HEK293 (cell line): ENCODE results near the gene JAKMIP1.

ENCODE experiments used
- CTCF ChIA-PET: fragments of 350-600 bp; formaldehyde crosslinking; extraction: SDS; loops from one replicate; lab custom pipeline; 2021; ENCODE audit warnings: antibody characterized with exemption; lab: Yijun Ruan, JAX
- POLR2A ChIA-PET: fragments of 300-600 bp; formaldehyde crosslinking; extraction: SDS; loops from one replicate; lab custom pipeline; 2020; ENCODE audit warnings: antibody characterized with exemption, inconsistent platforms; lab: Yijun Ruan, JAX
- H3K27ac ChIP-seq: fragments of 200-500 bp; sonication (Bioruptor generic); 2 replicates; pipeline ENCODE4 v1.5.1; 2014; ENCODE audit warnings: low read depth, low read length, control low read depth, inconsistent platforms; ENCODE audit errors: extremely low read depth
- H3K36me3 ChIP-seq, 2 experiments: fragments of 200-500 bp in 1 of 2; sonication (Bioruptor generic) in 1 of 2; 1 replicate in 1 of 2; 2 replicates in 1 of 2; pipeline ENCODE4 v1.5.1; 2014 to 2017; ENCODE audit warnings: inconsistent platforms in 2 of 2, low read length in 2 of 2; ENCODE audit not compliant: control insufficient read depth in 2 of 2, insufficient read depth in 1 of 2
- H3K4me1 ChIP-seq: fragments of 200-500 bp; sonication (Bioruptor generic); 2 replicates; pipeline ENCODE4 v1.5.1; 2014; ENCODE audit warnings: mild to moderate bottlenecking, low read length, inconsistent platforms; ENCODE audit not compliant: control insufficient read depth, insufficient read depth
- H3K4me3 ChIP-seq: 2 replicates; pipeline ENCODE4 v1.5.1; 2011; ENCODE audit warnings: low read depth, mild to moderate bottlenecking, control low read depth, low read length, moderate library complexity
- H3K9me3 ChIP-seq: fragments of 200-500 bp; sonication (Bioruptor generic); 2 replicates; pipeline ENCODE4 v1.5.1; 2014; ENCODE audit warnings: low read depth, low read length, inconsistent platforms; ENCODE audit not compliant: control insufficient read depth, insufficient read depth
- GFI1B ChIP-seq: fragments of 450-650 bp; formaldehyde crosslinking; IDR thresholded peaks from 2 replicates; pipeline ENCODE4 v1.5.1; 2016; ENCODE audit warnings: missing biosample characterization, missing genetic modification characterization
- GLIS1 ChIP-seq: fragments of 450-650 bp; formaldehyde crosslinking; IDR thresholded peaks from 2 replicates; pipeline ENCODE4 v1.5.1; 2016; ENCODE audit warnings: missing biosample characterization, missing genetic modification characterization
- MYNN ChIP-seq: fragments of 450-650 bp; formaldehyde crosslinking; IDR thresholded peaks from 2 replicates; pipeline ENCODE4 v1.5.1; 2016; ENCODE audit warnings: missing biosample characterization, missing genetic modification characterization, borderline replicate concordance
- SETDB1 ChIP-seq: IDR thresholded peaks from one replicate; pipeline ENCODE4 v1.6.1; 2017; ENCODE audit warnings: mild to moderate bottlenecking, low read length, moderate library complexity, mixed read lengths; ENCODE audit not compliant: insufficient read length
- ZBTB1 ChIP-seq: fragments of 450-650 bp; formaldehyde crosslinking; IDR thresholded peaks from 2 replicates; pipeline ENCODE4 v1.5.1; 2016; ENCODE audit warnings: missing biosample characterization, missing genetic modification characterization
- ZNF140 ChIP-seq: fragments of 450-650 bp; formaldehyde crosslinking; IDR thresholded peaks from 2 replicates; pipeline ENCODE4 v1.5.1; 2016; ENCODE audit warnings: missing biosample characterization, missing genetic modification characterization
- ZNF175 ChIP-seq: fragments of 450-650 bp; formaldehyde crosslinking; IDR thresholded peaks from 2 replicates; pipeline ENCODE4 v1.5.1; 2016; ENCODE audit warnings: missing biosample characterization, missing genetic modification characterization
- ZNF223 ChIP-seq: fragments of 450-650 bp; formaldehyde crosslinking; IDR thresholded peaks from 2 replicates; pipeline ENCODE4 v1.5.1; 2016; ENCODE audit warnings: missing biosample characterization, missing genetic modification characterization
- ZNF23 ChIP-seq: fragments of 450-650 bp; formaldehyde crosslinking; IDR thresholded peaks from 2 replicates; pipeline ENCODE4 v1.5.1; 2016; ENCODE audit warnings: missing biosample characterization, missing genetic modification characterization, borderline replicate concordance
- ZNF266 ChIP-seq: fragments of 450-650 bp; formaldehyde crosslinking; IDR thresholded peaks from 2 replicates; pipeline ENCODE4 v1.5.1; 2016; ENCODE audit warnings: missing biosample characterization, missing genetic modification characterization, low read depth
- ZNF404 ChIP-seq: fragments of 450-650 bp; formaldehyde crosslinking; IDR thresholded peaks from 2 replicates; pipeline ENCODE4 v1.5.1; 2017; ENCODE audit warnings: missing biosample characterization, missing genetic modification characterization
- ZNF423 ChIP-seq: fragments of 450-650 bp; formaldehyde crosslinking; IDR thresholded peaks from 2 replicates; pipeline ENCODE4 v1.5.1; 2016; ENCODE audit warnings: missing biosample characterization, missing genetic modification characterization
- ZNF426 ChIP-seq: fragments of 450-650 bp; formaldehyde crosslinking; IDR thresholded peaks from 2 replicates; pipeline ENCODE4 v1.5.1; 2017; ENCODE audit warnings: missing biosample characterization, missing genetic modification characterization, mild to moderate bottlenecking, inconsistent platforms, moderate library complexity
- ZNF521 ChIP-seq: fragments of 450-650 bp; formaldehyde crosslinking; IDR thresholded peaks from 2 replicates; pipeline ENCODE4 v1.5.1; 2017; ENCODE audit warnings: missing biosample characterization, mild to moderate bottlenecking, missing genetic modification characterization
- ZNF530 ChIP-seq: fragments of 450-650 bp; formaldehyde crosslinking; IDR thresholded peaks from 2 replicates; pipeline ENCODE4 v1.5.1; 2016; ENCODE audit warnings: low read depth, missing biosample characterization, missing genetic modification characterization
- ZNF548 ChIP-seq: fragments of 450-650 bp; formaldehyde crosslinking; IDR thresholded peaks from 2 replicates; pipeline ENCODE4 v1.5.1; 2016; ENCODE audit warnings: missing biosample characterization, missing genetic modification characterization
- ZNF560 ChIP-seq: fragments of 450-650 bp; formaldehyde crosslinking; IDR thresholded peaks from 2 replicates; pipeline ENCODE4 v1.5.1; 2017; ENCODE audit warnings: missing biosample characterization, missing genetic modification characterization, borderline replicate concordance
- ZNF585B ChIP-seq: fragments of 450-650 bp; formaldehyde crosslinking; IDR thresholded peaks from 2 replicates; pipeline ENCODE4 v1.5.1; 2016; ENCODE audit warnings: missing biosample characterization, missing genetic modification characterization
- ZNF621 ChIP-seq: fragments of 450-650 bp; formaldehyde crosslinking; IDR thresholded peaks from 2 replicates; pipeline ENCODE4 v1.5.1; 2017; ENCODE audit warnings: missing biosample characterization, missing genetic modification characterization
- ZNF629 ChIP-seq: fragments of 450-650 bp; formaldehyde crosslinking; IDR thresholded peaks from 2 replicates; pipeline ENCODE4 v1.5.1; 2017; ENCODE audit warnings: missing biosample characterization, missing genetic modification characterization
- ZNF658 ChIP-seq: fragments of 450-650 bp; formaldehyde crosslinking; IDR thresholded peaks from 2 replicates; pipeline ENCODE4; 2016; ENCODE audit warnings: missing biosample characterization, missing genetic modification characterization
- ZNF701 ChIP-seq: fragments of 450-650 bp; formaldehyde crosslinking; IDR thresholded peaks from 2 replicates; pipeline ENCODE4 v1.5.1; 2016; ENCODE audit warnings: missing biosample characterization, missing genetic modification characterization
- TF ChIP-seq, protein P1 (sequence below): fragments of 450-650 bp; formaldehyde crosslinking; IDR thresholded peaks from 2 replicates; pipeline ENCODE4 v1.5.1; 2016; ENCODE audit warnings: missing biosample characterization, missing genetic modification characterization, low read depth
- TF ChIP-seq, protein P2 (sequence below): fragments of 450-650 bp; formaldehyde crosslinking; IDR thresholded peaks from 2 replicates; pipeline ENCODE4 v1.5.1; 2016; ENCODE audit warnings: missing biosample characterization, missing genetic modification characterization
- TF ChIP-seq, protein P3 (sequence below): fragments of 450-650 bp; formaldehyde crosslinking; IDR thresholded peaks from 2 replicates; pipeline ENCODE4; 2016; ENCODE audit warnings: missing biosample characterization, missing genetic modification characterization
- TF ChIP-seq, protein P4 (sequence below): fragments of 450-650 bp; formaldehyde crosslinking; optimal IDR thresholded peaks from 2 replicates; pipeline ENCODE3; 2016; ENCODE audit warnings: missing biosample characterization, mild to moderate bottlenecking, missing genetic modification characterization
- TF ChIP-seq, protein P5 (sequence below): fragments of 450-650 bp; formaldehyde crosslinking; IDR thresholded peaks from 2 replicates; pipeline ENCODE4 v1.5.1; 2016; ENCODE audit warnings: missing biosample characterization, missing genetic modification characterization
- TF ChIP-seq, protein P6 (sequence below): IDR thresholded peaks from 2 replicates; pipeline ENCODE4 v1.6.1; 2011; ENCODE audit warnings: mild to moderate bottlenecking, low read depth, low read length, borderline replicate concordance

Gene JAKMIP1

DNA sequence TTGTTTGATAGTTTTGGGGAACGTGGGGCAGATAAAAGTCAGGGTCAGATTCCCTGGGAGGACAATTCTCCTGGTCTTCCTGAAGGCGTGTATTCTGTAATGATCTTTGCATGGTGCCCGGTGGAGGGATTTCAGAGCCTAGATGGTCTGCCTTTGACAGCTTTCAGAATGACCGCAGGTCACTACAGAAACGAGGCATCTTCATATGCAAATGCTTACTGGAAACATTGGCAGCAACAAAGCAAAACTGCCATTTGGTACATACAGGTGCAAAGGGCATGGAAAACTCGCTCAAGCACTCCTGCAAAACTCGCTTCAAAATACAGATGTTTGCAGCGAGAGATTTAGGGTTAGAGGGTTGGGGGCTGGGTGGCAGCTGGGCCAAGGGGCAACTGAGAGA, 190.9 kb downstream of the JAKMIP1 start (continued):
- TF ChIP-seq, protein P1, sequence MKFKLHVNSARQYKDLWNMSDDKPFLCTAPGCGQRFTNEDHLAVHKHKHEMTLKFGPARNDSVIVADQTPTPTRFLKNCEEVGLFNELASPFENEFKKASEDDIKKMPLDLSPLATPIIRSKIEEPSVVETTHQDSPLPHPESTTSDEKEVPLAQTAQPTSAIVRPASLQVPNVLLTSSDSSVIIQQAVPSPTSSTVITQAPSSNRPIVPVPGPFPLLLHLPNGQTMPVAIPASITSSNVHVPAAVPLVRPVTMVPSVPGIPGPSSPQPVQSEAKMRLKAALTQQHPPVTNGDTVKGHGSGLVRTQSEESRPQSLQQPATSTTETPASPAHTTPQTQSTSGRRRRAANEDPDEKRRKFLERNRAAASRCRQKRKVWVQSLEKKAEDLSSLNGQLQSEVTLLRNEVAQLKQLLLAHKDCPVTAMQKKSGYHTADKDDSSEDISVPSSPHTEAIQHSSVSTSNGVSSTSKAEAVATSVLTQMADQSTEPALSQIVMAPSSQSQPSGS (tag by site-specific recombination): no peak
- TF ChIP-seq ZNF266 (tag by site-specific recombination) (no peak), ZNF23 (tag by site-specific recombination) (no peak), ZNF140 (no peak), ZBTB1 (tag by site-specific recombination) (no peak), ZNF701 (no peak), ZNF530 (tag by site-specific recombination) (no peak), ZNF223 (tag by site-specific recombination) (no peak), SETDB1 (no peak), ZNF560 (no peak)
- TF ChIP-seq, protein P2, sequence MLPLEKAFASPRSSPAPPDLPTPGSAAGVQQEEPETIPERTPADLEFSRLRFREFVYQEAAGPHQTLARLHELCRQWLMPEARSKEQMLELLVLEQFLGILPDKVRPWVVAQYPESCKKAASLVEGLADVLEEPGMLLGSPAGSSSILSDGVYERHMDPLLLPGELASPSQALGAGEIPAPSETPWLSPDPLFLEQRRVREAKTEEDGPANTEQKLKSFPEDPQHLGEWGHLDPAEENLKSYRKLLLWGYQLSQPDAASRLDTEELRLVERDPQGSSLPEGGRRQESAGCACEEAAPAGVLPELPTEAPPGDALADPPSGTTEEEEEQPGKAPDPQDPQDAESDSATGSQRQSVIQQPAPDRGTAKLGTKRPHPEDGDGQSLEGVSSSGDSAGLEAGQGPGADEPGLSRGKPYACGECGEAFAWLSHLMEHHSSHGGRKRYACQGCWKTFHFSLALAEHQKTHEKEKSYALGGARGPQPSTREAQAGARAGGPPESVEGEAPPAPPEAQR (tag by site-specific recombination): no peak
- TF ChIP-seq, protein P3, sequence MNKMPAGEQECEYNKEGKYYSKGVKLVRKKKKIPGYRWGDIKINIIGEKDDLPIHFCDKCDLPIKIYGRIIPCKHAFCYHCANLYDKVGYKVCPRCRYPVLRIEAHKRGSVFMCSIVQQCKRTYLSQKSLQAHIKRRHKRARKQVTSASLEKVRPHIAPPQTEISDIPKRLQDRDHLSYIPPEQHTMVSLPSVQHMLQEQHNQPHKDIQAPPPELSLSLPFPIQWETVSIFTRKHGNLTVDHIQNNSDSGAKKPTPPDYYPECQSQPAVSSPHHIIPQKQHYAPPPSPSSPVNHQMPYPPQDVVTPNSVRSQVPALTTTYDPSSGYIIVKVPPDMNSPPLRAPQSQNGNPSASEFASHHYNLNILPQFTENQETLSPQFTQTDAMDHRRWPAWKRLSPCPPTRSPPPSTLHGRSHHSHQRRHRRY (tag by site-specific recombination): no peak
- TF ChIP-seq, all 188 proteins: peak for 0

DNA sequence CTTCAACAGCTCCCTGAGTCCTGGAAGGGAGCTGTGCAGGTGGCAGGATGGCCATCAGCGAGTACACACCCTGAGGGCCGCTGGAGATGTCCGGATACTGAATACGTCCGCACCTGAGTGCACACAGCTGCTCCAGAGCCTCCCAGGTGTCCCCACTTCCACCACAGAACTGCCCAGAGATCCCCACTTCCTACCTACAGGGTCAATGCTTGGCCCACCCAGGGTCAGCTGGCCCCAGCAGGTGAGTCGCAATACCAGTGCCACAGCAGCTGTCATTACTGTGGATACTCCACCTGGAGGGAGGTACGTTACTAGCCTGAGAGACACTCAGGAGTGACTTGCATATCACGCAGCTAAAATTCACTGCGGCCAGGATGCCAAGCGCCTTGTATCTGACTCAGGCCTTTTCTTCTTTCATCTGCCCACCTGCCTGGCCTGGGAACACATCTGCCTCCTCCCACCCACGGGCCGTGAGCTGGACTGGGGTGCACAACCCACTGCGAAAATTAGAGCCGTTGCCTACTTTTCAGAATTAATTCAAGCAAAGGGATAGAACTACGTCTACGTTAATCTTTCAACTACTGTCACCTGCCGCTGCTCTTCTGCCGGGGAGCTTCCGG, 191.5 kb downstream of the JAKMIP1 start:
- ChIA-PET CTCF (interaction anchor here (0.6 to 4.9 kb wide), 3 partner anchors 11 to 195 kb away, joined by 3 to 31 read pairs (median 4); no protein-coding TSS in a partner anchor), POLR2A (no interaction called here)
- TF ChIP-seq ZNF629 (tag by site-specific recombination) (no peak), GLIS1 (no peak), ZNF585B (tag by site-specific recombination) (no peak), ZNF404 (no peak), ZNF423 (no peak), ZNF175 (no peak), ZNF548 (no peak), ZNF521 (tag by site-specific recombination) (no peak), ZNF426 (tag by site-specific recombination) (no peak), ZNF658 (tag by site-specific recombination) (no peak), GFI1B (tag by site-specific recombination) (no peak), MYNN (tag by site-specific recombination) (no peak), ZNF621 (no peak)
- TF ChIP-seq, protein P4, sequence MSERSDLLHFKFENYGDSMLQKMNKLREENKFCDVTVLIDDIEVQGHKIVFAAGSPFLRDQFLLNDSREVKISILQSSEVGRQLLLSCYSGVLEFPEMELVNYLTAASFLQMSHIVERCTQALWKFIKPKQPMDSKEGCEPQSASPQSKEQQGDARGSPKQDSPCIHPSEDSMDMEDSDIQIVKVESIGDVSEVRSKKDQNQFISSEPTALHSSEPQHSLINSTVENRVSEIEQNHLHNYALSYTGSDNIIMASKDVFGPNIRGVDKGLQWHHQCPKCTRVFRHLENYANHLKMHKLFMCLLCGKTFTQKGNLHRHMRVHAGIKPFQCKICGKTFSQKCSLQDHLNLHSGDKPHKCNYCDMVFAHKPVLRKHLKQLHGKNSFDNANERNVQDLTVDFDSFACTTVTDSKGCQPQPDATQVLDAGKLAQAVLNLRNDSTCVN (tag by site-specific recombination): no peak
- TF ChIP-seq, protein P5, sequence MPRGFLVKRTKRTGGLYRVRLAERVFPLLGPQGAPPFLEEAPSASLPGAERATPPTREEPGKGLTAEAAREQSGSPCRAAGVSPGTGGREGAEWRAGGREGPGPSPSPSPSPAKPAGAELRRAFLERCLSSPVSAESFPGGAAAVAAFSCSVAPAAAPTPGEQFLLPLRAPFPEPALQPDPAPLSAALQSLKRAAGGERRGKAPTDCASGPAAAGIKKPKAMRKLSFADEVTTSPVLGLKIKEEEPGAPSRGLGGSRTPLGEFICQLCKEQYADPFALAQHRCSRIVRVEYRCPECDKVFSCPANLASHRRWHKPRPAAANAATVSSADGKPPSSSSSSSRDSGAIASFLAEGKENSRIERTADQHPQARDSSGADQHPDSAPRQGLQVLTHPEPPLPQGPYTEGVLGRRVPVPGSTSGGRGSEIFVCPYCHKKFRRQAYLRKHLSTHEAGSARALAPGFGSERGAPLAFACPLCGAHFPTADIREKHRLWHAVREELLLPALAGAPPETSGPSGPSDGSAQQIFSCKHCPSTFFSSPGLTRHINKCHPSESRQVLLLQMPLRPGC (tag by site-specific recombination): no peak
- TF ChIP-seq, protein P6, sequence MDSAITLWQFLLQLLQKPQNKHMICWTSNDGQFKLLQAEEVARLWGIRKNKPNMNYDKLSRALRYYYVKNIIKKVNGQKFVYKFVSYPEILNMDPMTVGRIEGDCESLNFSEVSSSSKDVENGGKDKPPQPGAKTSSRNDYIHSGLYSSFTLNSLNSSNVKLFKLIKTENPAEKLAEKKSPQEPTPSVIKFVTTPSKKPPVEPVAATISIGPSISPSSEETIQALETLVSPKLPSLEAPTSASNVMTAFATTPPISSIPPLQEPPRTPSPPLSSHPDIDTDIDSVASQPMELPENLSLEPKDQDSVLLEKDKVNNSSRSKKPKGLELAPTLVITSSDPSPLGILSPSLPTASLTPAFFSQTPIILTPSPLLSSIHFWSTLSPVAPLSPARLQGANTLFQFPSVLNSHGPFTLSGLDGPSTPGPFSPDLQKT: no peak
- no peak overlapping the region for H3K4me3 ChIP-seq
- no peaks in the 10 kb centered on the region for H3K9me3 ChIP-seq
- no peaks in the 10 kb centered on the region for H3K36me3 ChIP-seq
- H3K27ac ChIP-seq: no peak overlapping the region
- H3K4me1 ChIP-seq: no peaks in the 10 kb centered on the region
